Hepatocyte (in vitro differentiated cells): ENCODE measurements around the gene NBAS. TPM values are rescaled to one million over a fixed set of nuclear protein-coding genes. Genes with fewer than 3 reads are reported as not detected.

Source experiments
- DNase-seq: peaks from one replicate; pipeline ENCODE4 v3.0.0-alpha.2; 2016; ENCODE audit warnings: low spot score
- H2AFZ ChIP-seq: fragments of 200-600 bp; sonication (generic); 2 replicates; pipeline ENCODE4 v1.6.0; 2016; ENCODE audit warnings: antibody characterized with exemption, mild to moderate bottlenecking
- H3K27ac ChIP-seq: fragments of 200-600 bp; sonication (generic); 2 replicates; pipeline ENCODE4 v1.5.1; 2016; ENCODE audit warnings: mild to moderate bottlenecking
- H3K27me3 ChIP-seq: fragments of 200-600 bp; sonication (generic); 2 replicates; pipeline ENCODE4 v1.6.1; 2016
- H3K36me3 ChIP-seq: fragments of 200-600 bp; sonication (generic); replicated peaks from 2 replicates; pipeline ENCODE4 v1.5.1; 2016; ENCODE audit warnings: low read depth; ENCODE audit not compliant: insufficient read depth
- H3K4me1 ChIP-seq: fragments of 200-600 bp; sonication (generic); 2 replicates; pipeline ENCODE4 v1.5.1; 2016; ENCODE audit warnings: mild to moderate bottlenecking, moderate library complexity; ENCODE audit not compliant: insufficient read depth
- H3K4me2 ChIP-seq: fragments of 200-600 bp; sonication (generic); 2 replicates; pipeline ENCODE4 v1.6.0; 2016
- H3K4me3 ChIP-seq: fragments of 200-600 bp; sonication (generic); 2 replicates; pipeline ENCODE4 v1.5.1; 2016; ENCODE audit warnings: mild to moderate bottlenecking
- H3K79me2 ChIP-seq: fragments of 200-600 bp; sonication (generic); 2 replicates; pipeline ENCODE4 v1.6.0; 2017; ENCODE audit warnings: mild to moderate bottlenecking
- H3K9me2 ChIP-seq: fragments of 200-600 bp; sonication (generic); replicated peaks from 2 replicates; pipeline ENCODE4 v1.6.0; 2017; ENCODE audit warnings: mild to moderate bottlenecking; ENCODE audit not compliant: insufficient read depth
- H3K9me3 ChIP-seq: fragments of 200-600 bp; sonication (generic); 2 replicates; pipeline ENCODE4 v1.5.1; 2016; ENCODE audit warnings: low read depth, mild to moderate bottlenecking
- H4K20me1 ChIP-seq: fragments of 200-600 bp; sonication (generic); 2 replicates; pipeline ENCODE4 v1.6.0; 2016; ENCODE audit warnings: mild to moderate bottlenecking; ENCODE audit not compliant: insufficient read depth, poor library complexity, severe bottlenecking
- EZH2 ChIP-seq: fragments of 200-600 bp; sonication (generic); IDR thresholded peaks from 2 replicates; pipeline ENCODE4 v1.6.1; 2016; ENCODE audit warnings: antibody characterized with exemption, mild to moderate bottlenecking, borderline replicate concordance
- EZH2phosphoT487 ChIP-seq: fragments of 200-600 bp; sonication (generic); IDR thresholded peaks from one replicate; pipeline ENCODE4 v1.6.1; 2018; ENCODE audit warnings: antibody characterized with exemption, mild to moderate bottlenecking, low read depth, moderate library complexity; ENCODE audit not compliant: unreplicated experiment, severe bottlenecking
- WGBS: methylation state at CpG from one replicate; pipeline ENCODE4 v1.1.6; 2016; ENCODE audit warnings: low lambda C conversion rate; ENCODE audit errors: missing lambda C conversion rate; 5-methylcytosine and 5-hydroxymethylcytosine counted together
- polyA plus RNA-seq: library from polyadenylated mRNA; unstranded; fragments of >200 nt; fragmentation: Nextera tagmentation; extraction: Ambion mirVana; gene quantifications from 2 replicates; pipeline ENCODE4 v1.2.1, GENCODE V29; 2016
- total RNA-seq: library from RNA; depleted of rRNA; stranded (reverse); fragments of >200 nt; gene quantifications from 2 replicates; pipeline ENCODE4 v1.2.3, GENCODE V29; 2014
- TF ChIP-seq, protein P1 (sequence below): fragments of 200-600 bp; sonication (generic); IDR thresholded peaks from 2 replicates; pipeline ENCODE4 v1.5.1; 2016; ENCODE audit warnings: antibody characterized with exemption, mild to moderate bottlenecking; ENCODE audit not compliant: poor library complexity

Gene NBAS
- total and polyA plus RNA-seq, 2 experiments from 2014 or later = 20.8 to 47.2 TPM

GRCh38 chr2:15595936-15596335, 34.8 kb upstream of the NBAS start:
- TF ChIP-seq EZH2 (no peak), EZH2phosphoT487 (no peak)
- TF ChIP-seq, protein P1, sequence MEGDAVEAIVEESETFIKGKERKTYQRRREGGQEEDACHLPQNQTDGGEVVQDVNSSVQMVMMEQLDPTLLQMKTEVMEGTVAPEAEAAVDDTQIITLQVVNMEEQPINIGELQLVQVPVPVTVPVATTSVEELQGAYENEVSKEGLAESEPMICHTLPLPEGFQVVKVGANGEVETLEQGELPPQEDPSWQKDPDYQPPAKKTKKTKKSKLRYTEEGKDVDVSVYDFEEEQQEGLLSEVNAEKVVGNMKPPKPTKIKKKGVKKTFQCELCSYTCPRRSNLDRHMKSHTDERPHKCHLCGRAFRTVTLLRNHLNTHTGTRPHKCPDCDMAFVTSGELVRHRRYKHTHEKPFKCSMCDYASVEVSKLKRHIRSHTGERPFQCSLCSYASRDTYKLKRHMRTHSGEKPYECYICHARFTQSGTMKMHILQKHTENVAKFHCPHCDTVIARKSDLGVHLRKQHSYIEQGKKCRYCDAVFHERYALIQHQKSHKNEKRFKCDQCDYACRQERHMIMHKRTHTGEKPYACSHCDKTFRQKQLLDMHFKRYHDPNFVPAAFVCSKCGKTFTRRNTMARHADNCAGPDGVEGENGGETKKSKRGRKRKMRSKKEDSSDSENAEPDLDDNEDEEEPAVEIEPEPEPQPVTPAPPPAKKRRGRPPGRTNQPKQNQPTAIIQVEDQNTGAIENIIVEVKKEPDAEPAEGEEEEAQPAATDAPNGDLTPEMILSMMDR = no peak
- Histone ChIP-seq H3K27ac (no peak overlapping the region), H3K4me1 (peaks cover 3% of the 10 kb centered on the region), H3K9me2 (no peaks in the 10 kb centered on the region), H3K27me3 (no peaks in the 10 kb centered on the region), H3K4me2 (no peak overlapping the region), H3K4me3 (no peak overlapping the region), H3K79me2 (peaks cover 42% of the 10 kb centered on the region), H3K9me3 (no peaks in the 10 kb centered on the region), H4K20me1 (peaks cover 16% of the 10 kb centered on the region), H2AFZ (no peak overlapping the region), H3K36me3 (peaks cover 4% of the 10 kb centered on the region)
- WGBS = 97% methylated on average over 4 of the region's 4 CpGs
- no peak for DNase-seq

- Histone ChIP-seq H3K4me1 (peaks cover 3% of the 10 kb centered on the region), H3K79me2 (peaks cover 42% of the 10 kb centered on the region), H3K36me3 (peaks cover 4% of the 10 kb centered on the region), H2AFZ (no peak overlapping the region), H3K27me3 (no peaks in the 10 kb centered on the region), H3K4me2 (no peak overlapping the region), H3K4me3 (no peak overlapping the region), H3K27ac (no peak overlapping the region), H3K9me2 (no peaks in the 10 kb centered on the region), H3K9me3 (no peaks in the 10 kb centered on the region), H4K20me1 (peaks cover 16% of the 10 kb centered on the region)
- TF ChIP-seq EZH2phosphoT487 = no peak
- TF ChIP-seq, protein P1 = no peak
- no peak for DNase-seq
- 97% methylated on average over 6 of the region's 6 CpGs for WGBS
Observed at GRCh38 chr2:15595342-15595905, 34.3 kb upstream of the NBAS start.

DNA sequence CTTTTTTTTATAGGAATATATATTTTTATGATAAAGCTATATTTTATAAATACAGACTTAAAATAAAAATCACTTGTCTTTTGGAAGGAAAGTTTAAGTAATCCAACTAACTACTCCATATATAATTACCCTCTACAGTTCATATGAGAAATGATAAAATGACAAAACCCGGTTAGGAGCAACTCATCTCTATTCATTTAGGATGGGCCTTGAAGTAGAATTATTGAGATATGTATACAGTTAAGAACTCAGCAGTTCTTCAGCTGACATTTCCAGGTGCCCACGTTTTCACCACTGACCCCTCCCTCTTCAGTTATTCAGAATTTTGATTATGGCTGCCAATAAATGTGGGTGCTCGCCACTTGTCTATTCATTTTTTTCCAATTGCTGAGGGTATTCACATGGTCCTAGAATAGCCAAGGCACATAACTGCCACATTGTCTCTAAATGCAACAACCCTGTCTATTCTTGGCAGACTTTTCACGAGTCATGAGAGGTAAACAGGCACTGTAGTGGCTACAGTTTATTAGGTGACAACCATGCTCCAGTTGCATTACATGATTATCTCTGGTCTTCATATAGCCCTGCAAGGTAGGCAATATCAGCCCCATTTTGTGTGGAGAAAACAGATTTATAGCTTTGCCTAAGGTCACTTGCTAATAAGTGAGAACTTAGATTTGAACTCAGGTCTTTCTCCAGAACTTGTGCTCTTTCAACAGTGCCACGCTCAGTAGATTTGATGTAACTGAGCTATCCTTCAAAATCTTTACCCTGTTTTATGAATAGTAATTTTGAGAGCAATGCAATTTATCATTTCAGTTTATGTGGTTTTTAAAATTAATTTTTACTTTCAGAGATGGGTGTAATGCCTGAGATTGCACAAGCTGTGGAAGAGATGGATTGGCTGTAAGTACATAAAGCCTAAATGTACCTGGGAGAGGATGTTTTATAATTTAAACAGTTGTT, 33.4 kb upstream of the NBAS start:
- H3K4me2 ChIP-seq = no peak overlapping the region
- no peak overlapping the region for H2AFZ ChIP-seq
- H3K4me1 ChIP-seq = peaks cover 3% of the 10 kb centered on the region
- no peaks in the 10 kb centered on the region for H3K9me2 ChIP-seq
- peaks cover 16% of the 10 kb centered on the region for H4K20me1 ChIP-seq
- TF ChIP-seq, protein P1 = no peak
- no peak for TF ChIP-seq EZH2
- TF ChIP-seq EZH2phosphoT487 = no peak
- H3K27ac ChIP-seq = no peak overlapping the region
- H3K27me3 ChIP-seq = no peaks in the 10 kb centered on the region
- WGBS = 83% methylated on average over 5 of the region's 5 CpGs
- H3K4me3 ChIP-seq = no peak overlapping the region
- H3K79me2 ChIP-seq = peaks cover 42% of the 10 kb centered on the region
- DNase-seq = no peak
- H3K9me3 ChIP-seq = no peaks in the 10 kb centered on the region
- H3K36me3 ChIP-seq = peaks cover 4% of the 10 kb centered on the region
